ENCODE measurements around the gene SIX3. TPM values are rescaled to one million over a fixed set of nuclear protein-coding genes. Genes with fewer than 3 reads are reported as not detected.
A peak's percentile ranks its signal among the peaks of the same experiment; 100 is the strongest.

SIX3 gene
- polyA plus RNA-seq, 1 of the 3 experiments (the other 2 are of a cell fraction): 0.58 TPM

DNA sequence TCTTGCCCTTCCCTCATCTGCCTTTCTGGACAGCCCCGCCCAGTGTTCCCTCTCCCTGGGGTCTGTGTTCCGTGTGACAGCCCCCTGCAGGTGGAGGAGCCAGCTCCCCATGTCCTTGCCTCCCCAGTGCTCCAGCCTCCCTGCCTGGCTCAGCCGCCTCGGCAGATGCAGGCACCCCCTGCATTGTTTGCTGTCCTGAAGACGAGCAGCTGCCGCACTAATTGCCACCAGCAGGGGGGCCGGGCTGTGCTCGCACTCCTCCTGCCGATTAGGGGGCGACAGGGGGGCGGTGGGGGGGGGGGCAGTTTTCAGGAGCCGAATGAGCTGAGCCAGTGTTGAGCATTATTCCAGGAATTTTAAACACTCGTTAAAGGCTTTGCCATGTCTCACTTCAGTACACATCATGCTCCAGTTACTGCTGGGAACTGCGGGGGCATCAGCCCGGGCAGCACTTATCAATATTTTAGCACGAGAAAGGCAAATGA is 23.3 kb downstream of the SIX3 start:
- H2AFZ ChIP-seq (ENCODE audit: low read depth): no peak overlapping the region
- H3K9me2 ChIP-seq: no peaks in the 10 kb centered on the region
- POLR2A ChIA-PET: no interaction called here
- TF ChIP-seq RFX5 (IDR thresholded peaks at IDR 0.05; ENCODE audit: low read length): no peak
- TF ChIP-seq CHD2 (IDR thresholded peaks at IDR 0.05; ENCODE audit: low read length, partially characterized antibody): no peak
- TF ChIP-seq TAF1 (IDR thresholded peaks at IDR 0.05; ENCODE audit: borderline replicate concordance, low read depth, low read length): no peak
- TF ChIP-seq SIN3A (IDR thresholded peaks at IDR 0.05; ENCODE audit: borderline replicate concordance, low read depth, low read length): no peak
- peak; percentile 76 for DNase-seq
- H3K27ac ChIP-seq (ENCODE audit: low read depth in 2 of 2, low read length in 1 of 2): no peak overlapping the region
- no peaks in the 10 kb centered on the region for H3K36me3 ChIP-seq (replicated peaks in 1 of 2; ENCODE audit: control insufficient read depth in 1 of 2, insufficient read depth in 2 of 2, low read length in 1 of 2)
- no peaks in the 10 kb centered on the region for H3K9me3 ChIP-seq
- no peaks in the 10 kb centered on the region for H4K20me1 ChIP-seq (ENCODE audit: insufficient read depth)
- no peaks in the 10 kb centered on the region for H3K27me3 ChIP-seq (ENCODE audit: insufficient read depth)
- H3K4me1 ChIP-seq (ENCODE audit: control insufficient read depth in 1 of 2, insufficient read depth in 2 of 2, low read depth in 1 of 2, low read length in 1 of 2): peaks cover 0 to 10% of the 10 kb centered on the region in 2 experiments; a peak in 1 of 4 replicates
- 64% methylated on average over 16 of the region's 16 CpGs for WGBS (ENCODE audit: low lambda C conversion rate)
- H3F3A ChIP-seq (replicated peaks; ENCODE audit: insufficient read depth): no peaks in the 10 kb centered on the region
- CTCF ChIA-PET: interaction anchor here (0.6 to 20.5 kb wide), 17 partner anchors 8 to 921 kb away, joined by 3 to 581 read pairs (median 3); no protein-coding TSS in a partner anchor
- H3K4me3 ChIP-seq (ENCODE audit: low read depth in 2 of 2, low read length in 1 of 2): no peak overlapping the region
- no peaks in the 10 kb centered on the region for H3K79me2 ChIP-seq (ENCODE audit: insufficient read depth)
- H3K9ac ChIP-seq: no peak overlapping the region
- no peak overlapping the region for H3K4me2 ChIP-seq

DNA sequence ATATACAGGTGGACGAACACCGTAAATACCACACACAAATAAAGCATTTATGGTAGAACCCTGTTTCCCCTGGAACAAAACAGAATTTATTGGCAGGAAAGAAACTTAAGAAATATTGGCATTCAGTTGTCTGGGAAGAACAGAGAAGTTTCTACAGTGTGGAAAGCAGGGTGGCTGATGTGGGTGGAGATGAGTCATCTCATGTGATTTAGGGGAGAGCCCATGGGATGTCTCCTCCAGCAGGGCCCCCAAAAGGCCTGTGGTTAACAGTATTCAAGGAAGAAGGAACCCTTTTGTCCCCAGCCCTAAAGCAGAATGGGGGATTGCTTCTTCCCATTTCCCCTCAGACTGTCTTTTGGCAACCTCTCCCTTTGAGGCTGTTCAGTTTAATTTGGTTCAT is 24.2 kb downstream of the SIX3 start:
- Histone ChIP-seq H3K4me3 (ENCODE audit: low read depth in 2 of 2, low read length in 1 of 2) (no peak overlapping the region), H2AFZ (ENCODE audit: low read depth) (no peak overlapping the region), H3K9me3 (no peaks in the 10 kb centered on the region), H3K27me3 (ENCODE audit: insufficient read depth) (no peaks in the 10 kb centered on the region), H3K9ac (no peak overlapping the region), H3K4me2 (no peak overlapping the region), H4K20me1 (ENCODE audit: insufficient read depth) (no peaks in the 10 kb centered on the region), H3K36me3 (replicated peaks in 1 of 2; ENCODE audit: control insufficient read depth in 1 of 2, insufficient read depth in 2 of 2, low read length in 1 of 2) (no peaks in the 10 kb centered on the region), H3K27ac (ENCODE audit: low read depth in 2 of 2, low read length in 1 of 2) (no peak overlapping the region), H3K9me2 (no peaks in the 10 kb centered on the region), H3K79me2 (ENCODE audit: insufficient read depth) (no peaks in the 10 kb centered on the region), H3F3A (replicated peaks; ENCODE audit: insufficient read depth) (no peaks in the 10 kb centered on the region), H3K4me1 (ENCODE audit: control insufficient read depth in 1 of 2, insufficient read depth in 2 of 2, low read depth in 1 of 2, low read length in 1 of 2) (peaks cover 0 to 8% of the 10 kb centered on the region in 2 experiments; a peak in 1 of 4 replicates)
- 94% methylated on average over 2 of the region's 2 CpGs for WGBS (ENCODE audit: low lambda C conversion rate)
- TF ChIP-seq MEF2A (IDR thresholded peaks at IDR 0.05; ENCODE audit: borderline replicate concordance, low read depth): no peak
- CTCF ChIA-PET: interaction anchor here (0.8 to 20.5 kb wide), 10 partner anchors 9 to 922 kb away, joined by 3 to 581 read pairs (median 4); no protein-coding TSS in a partner anchor
- DNase-seq: no peak
- POLR2A ChIA-PET: no interaction called here

DNA sequence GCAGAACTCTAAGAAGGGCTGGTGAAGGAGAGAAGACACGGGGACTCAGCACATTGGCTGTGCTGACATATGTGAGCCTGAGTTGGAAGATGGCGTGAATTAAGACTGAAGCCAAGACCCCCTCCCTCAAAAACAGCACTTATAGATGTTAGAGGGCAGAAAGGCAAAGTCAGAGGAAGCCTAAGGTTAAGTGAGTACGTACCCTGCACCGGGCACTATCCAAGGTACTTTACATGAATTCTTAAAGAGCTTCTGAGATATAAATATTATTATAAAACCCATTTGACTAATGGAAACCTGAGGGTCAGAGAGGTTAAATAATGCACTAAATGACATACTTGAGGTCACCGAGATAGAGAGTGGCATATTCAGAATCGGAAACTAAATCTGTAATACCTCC is 25.6 kb downstream of the SIX3 start:
- no peak overlapping the region for H3K9ac ChIP-seq
- H3K9me3 ChIP-seq: no peaks in the 10 kb centered on the region
- no peaks in the 10 kb centered on the region for H4K20me1 ChIP-seq (ENCODE audit: insufficient read depth)
- no peaks in the 10 kb centered on the region for H3K27me3 ChIP-seq (ENCODE audit: insufficient read depth)
- H3K4me3 ChIP-seq (ENCODE audit: low read depth in 2 of 2, low read length in 1 of 2): no peak overlapping the region
- peaks cover 0 to 8% of the 10 kb centered on the region in 2 experiments; a peak in 1 of 4 replicates for H3K4me1 ChIP-seq (ENCODE audit: control insufficient read depth in 1 of 2, insufficient read depth in 2 of 2, low read depth in 1 of 2, low read length in 1 of 2)
- H2AFZ ChIP-seq (ENCODE audit: low read depth): no peak overlapping the region
- ChIA-PET POLR2A (no interaction called here), CTCF (interaction anchor here (1.2 to 13.2 kb wide), 6 partner anchors 10 to 923 kb away, joined by 3 to 130 read pairs (median 9); no protein-coding TSS in a partner anchor)
- WGBS (ENCODE audit: low lambda C conversion rate): 79% methylated on average over 6 of the region's 6 CpGs
- TF ChIP-seq CHD2 (IDR thresholded peaks at IDR 0.05; ENCODE audit: low read length, partially characterized antibody) (no peak), EP300 (IDR thresholded peaks at IDR 0.05; ENCODE audit: borderline replicate concordance in 1 of 2, low read depth in 1 of 2, low read length in 1 of 2) (no peak), GATA2 (CRISPR knock-in tag; IDR thresholded peaks at IDR 0.05) (no peak), TAF1 (IDR thresholded peaks at IDR 0.05; ENCODE audit: borderline replicate concordance, low read depth, low read length) (no peak)
- TF ChIP-seq, protein P1, sequence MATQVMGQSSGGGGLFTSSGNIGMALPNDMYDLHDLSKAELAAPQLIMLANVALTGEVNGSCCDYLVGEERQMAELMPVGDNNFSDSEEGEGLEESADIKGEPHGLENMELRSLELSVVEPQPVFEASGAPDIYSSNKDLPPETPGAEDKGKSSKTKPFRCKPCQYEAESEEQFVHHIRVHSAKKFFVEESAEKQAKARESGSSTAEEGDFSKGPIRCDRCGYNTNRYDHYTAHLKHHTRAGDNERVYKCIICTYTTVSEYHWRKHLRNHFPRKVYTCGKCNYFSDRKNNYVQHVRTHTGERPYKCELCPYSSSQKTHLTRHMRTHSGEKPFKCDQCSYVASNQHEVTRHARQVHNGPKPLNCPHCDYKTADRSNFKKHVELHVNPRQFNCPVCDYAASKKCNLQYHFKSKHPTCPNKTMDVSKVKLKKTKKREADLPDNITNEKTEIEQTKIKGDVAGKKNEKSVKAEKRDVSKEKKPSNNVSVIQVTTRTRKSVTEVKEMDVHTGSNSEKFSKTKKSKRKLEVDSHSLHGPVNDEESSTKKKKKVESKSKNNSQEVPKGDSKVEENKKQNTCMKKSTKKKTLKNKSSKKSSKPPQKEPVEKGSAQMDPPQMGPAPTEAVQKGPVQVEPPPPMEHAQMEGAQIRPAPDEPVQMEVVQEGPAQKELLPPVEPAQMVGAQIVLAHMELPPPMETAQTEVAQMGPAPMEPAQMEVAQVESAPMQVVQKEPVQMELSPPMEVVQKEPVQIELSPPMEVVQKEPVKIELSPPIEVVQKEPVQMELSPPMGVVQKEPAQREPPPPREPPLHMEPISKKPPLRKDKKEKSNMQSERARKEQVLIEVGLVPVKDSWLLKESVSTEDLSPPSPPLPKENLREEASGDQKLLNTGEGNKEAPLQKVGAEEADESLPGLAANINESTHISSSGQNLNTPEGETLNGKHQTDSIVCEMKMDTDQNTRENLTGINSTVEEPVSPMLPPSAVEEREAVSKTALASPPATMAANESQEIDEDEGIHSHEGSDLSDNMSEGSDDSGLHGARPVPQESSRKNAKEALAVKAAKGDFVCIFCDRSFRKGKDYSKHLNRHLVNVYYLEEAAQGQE (IDR thresholded peaks at IDR 0.05; ENCODE audit: low read depth, low read length): peak; percentile 74
- TF ChIP-seq, protein P2, sequence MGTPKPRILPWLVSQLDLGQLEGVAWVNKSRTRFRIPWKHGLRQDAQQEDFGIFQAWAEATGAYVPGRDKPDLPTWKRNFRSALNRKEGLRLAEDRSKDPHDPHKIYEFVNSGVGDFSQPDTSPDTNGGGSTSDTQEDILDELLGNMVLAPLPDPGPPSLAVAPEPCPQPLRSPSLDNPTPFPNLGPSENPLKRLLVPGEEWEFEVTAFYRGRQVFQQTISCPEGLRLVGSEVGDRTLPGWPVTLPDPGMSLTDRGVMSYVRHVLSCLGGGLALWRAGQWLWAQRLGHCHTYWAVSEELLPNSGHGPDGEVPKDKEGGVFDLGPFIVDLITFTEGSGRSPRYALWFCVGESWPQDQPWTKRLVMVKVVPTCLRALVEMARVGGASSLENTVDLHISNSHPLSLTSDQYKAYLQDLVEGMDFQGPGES (IDR thresholded peaks at IDR 0.05; ENCODE audit: low read depth, low read length): no peak
- no peak overlapping the region for H3K4me2 ChIP-seq
- H3K79me2 ChIP-seq (ENCODE audit: insufficient read depth): no peaks in the 10 kb centered on the region
- no peak overlapping the region for H3K27ac ChIP-seq (ENCODE audit: low read depth in 2 of 2, low read length in 1 of 2)
- H3F3A ChIP-seq (replicated peaks; ENCODE audit: insufficient read depth): no peaks in the 10 kb centered on the region
- no peaks in the 10 kb centered on the region for H3K36me3 ChIP-seq (replicated peaks in 1 of 2; ENCODE audit: control insufficient read depth in 1 of 2, insufficient read depth in 2 of 2, low read length in 1 of 2)
- no peak for DNase-seq
- H3K9me2 ChIP-seq: no peaks in the 10 kb centered on the region
